Liver (tissue), 9 donors: ENCODE results near the gene CCDC8. TPM values are rescaled to one million over a fixed set of nuclear protein-coding genes. Genes with fewer than 3 reads are reported as not detected.
A peak's percentile ranks its signal among the peaks of the same experiment; 100 is the strongest.

ENCODE experiments used
- DNase-seq: peaks from one replicate; pipeline ENCODE4 v3.0.0-alpha.2; 2017; ENCODE audit warnings: low spot score
- H3K27ac ChIP-seq, 2 donors: one replicate each; pipeline ENCODE4 v1.7.0; 2013; ENCODE audit warnings: inconsistent platforms in 2 of 2, low read length in 2 of 2, control low read depth in 1 of 2, low read depth in 1 of 2, mild to moderate bottlenecking in 1 of 2
- H3K27me3 ChIP-seq, 4 donors: one replicate each; pipeline versions ENCODE4 v1.6.1 to v1.7.0; 2013; ENCODE audit warnings: low read length in 3 of 4, inconsistent platforms in 1 of 4, mild to moderate bottlenecking in 1 of 4, moderate library complexity in 1 of 4; ENCODE audit not compliant: control insufficient read depth in 4 of 4, insufficient read depth in 4 of 4
- H3K36me3 ChIP-seq, 4 donors: one replicate each; pipeline versions ENCODE4 v1.6.1 to v1.7.0; 2013; ENCODE audit warnings: low read length in 3 of 4, mild to moderate bottlenecking in 3 of 4, low read depth in 1 of 4, moderate library complexity in 1 of 4; ENCODE audit not compliant: control insufficient read depth in 4 of 4, insufficient read depth in 3 of 4
- H3K4me1 ChIP-seq, 4 donors: one replicate each; pipeline versions ENCODE4 v1.6.1 to v1.7.0; 2013; ENCODE audit warnings: low read length in 3 of 4, mild to moderate bottlenecking in 3 of 4, moderate library complexity in 1 of 4; ENCODE audit not compliant: control insufficient read depth in 4 of 4, insufficient read depth in 4 of 4
- H3K4me3 ChIP-seq, 3 donors: one replicate each; pipeline versions ENCODE4 v1.6.1 to v1.7.0; 2013; ENCODE audit warnings: low read length in 3 of 3, control low read depth in 1 of 3, low read depth in 1 of 3, mild to moderate bottlenecking in 1 of 3
- H3K9ac ChIP-seq, 2 donors: one replicate each; pipeline ENCODE4 v1.7.0; 2013; ENCODE audit warnings: low read length in 2 of 2, mild to moderate bottlenecking in 2 of 2, moderate library complexity in 2 of 2, control low read depth in 1 of 2, low read depth in 1 of 2
- H3K9me3 ChIP-seq, 4 donors: one replicate each; pipeline versions ENCODE4 v1.6.1 to v1.7.0; 2013; ENCODE audit warnings: low read length in 3 of 4; ENCODE audit not compliant: control insufficient read depth in 4 of 4
- ATF3 ChIP-seq: IDR thresholded peaks from 2 replicates; pipeline ENCODE4 v1.6.1; 2016; ENCODE audit warnings: antibody characterized with exemption
- CTCF ChIP-seq: fragments of 150-350 bp; IDR thresholded peaks from 2 replicates; pipeline ENCODE4 v1.5.1; 2017; ENCODE audit warnings: improper control_type of control experiment, low read depth, low read length; ENCODE audit not compliant: missing input control
- EGR1 ChIP-seq, 2 donors: IDR thresholded peaks; 2 replicates each; pipeline ENCODE4 v1.6.1; 2016 to 2018; ENCODE audit warnings: antibody characterized with exemption in 2 of 2, low read depth in 2 of 2
- FOXA1 ChIP-seq: IDR thresholded peaks from 2 replicates; pipeline ENCODE4 v1.6.1; 2016; ENCODE audit warnings: antibody characterized with exemption
- FOXA2 ChIP-seq: IDR thresholded peaks from 2 replicates; pipeline ENCODE4 v1.6.1; 2016; ENCODE audit warnings: antibody characterized with exemption
- GABPA ChIP-seq, 2 donors: IDR thresholded peaks in 1 of 2; conservative IDR thresholded peaks in 1 of 2; 2 replicates each; pipeline ENCODE4 v1.6.1; 2016; ENCODE audit warnings: antibody characterized with exemption in 2 of 2, mild to moderate bottlenecking in 1 of 2, moderate library complexity in 1 of 2
- HNF4A ChIP-seq, 2 donors: conservative IDR thresholded peaks; 2 replicates each; pipeline ENCODE4 v1.6.1; 2016; ENCODE audit warnings: antibody characterized with exemption in 2 of 2, mild to moderate bottlenecking in 2 of 2
- HNF4G ChIP-seq: IDR thresholded peaks from 2 replicates; pipeline ENCODE4 v1.6.1; 2016; ENCODE audit warnings: antibody characterized with exemption
- JUND ChIP-seq, 2 donors: IDR thresholded peaks; 2 replicates each; pipeline ENCODE4 v1.6.1; 2016; ENCODE audit warnings: antibody characterized with exemption in 2 of 2
- MAX ChIP-seq: IDR thresholded peaks from 2 replicates; pipeline ENCODE4 v1.6.1; 2016; ENCODE audit warnings: antibody characterized with exemption
- NR2F2 ChIP-seq: IDR thresholded peaks from 2 replicates; pipeline ENCODE4 v1.6.1; 2016; ENCODE audit warnings: antibody characterized with exemption
- RAD21 ChIP-seq, 2 donors: IDR thresholded peaks; 2 replicates each; pipeline ENCODE4 v1.6.1; 2016; ENCODE audit warnings: antibody characterized with exemption in 2 of 2, mild to moderate bottlenecking in 2 of 2
- REST ChIP-seq: IDR thresholded peaks from 2 replicates; pipeline ENCODE4 v1.6.1; 2016; ENCODE audit warnings: antibody characterized with exemption, mild to moderate bottlenecking
- RXRA ChIP-seq, 2 donors: IDR thresholded peaks; 2 replicates each; pipeline ENCODE4 v1.6.1; 2017 to 2018; ENCODE audit warnings: antibody characterized with exemption in 2 of 2, mild to moderate bottlenecking in 1 of 2
- SP1 ChIP-seq: IDR thresholded peaks from 2 replicates; pipeline ENCODE4 v1.6.1; 2018; ENCODE audit warnings: antibody characterized with exemption, mild to moderate bottlenecking
- TAF1 ChIP-seq: conservative IDR thresholded peaks from 2 replicates; pipeline ENCODE4 v1.6.1; 2016; ENCODE audit warnings: antibody characterized with exemption, mild to moderate bottlenecking
- YY1 ChIP-seq: IDR thresholded peaks from 2 replicates; pipeline ENCODE4 v1.6.1; 2016; ENCODE audit warnings: antibody characterized with exemption, mild to moderate bottlenecking
- ZBTB33 ChIP-seq: IDR thresholded peaks from 2 replicates; pipeline ENCODE4 v1.6.1; 2016; ENCODE audit warnings: antibody characterized with exemption
- WGBS: extraction: QIAGEN DNeasy Blood & Tissue Kit; methylation state at CpG from one replicate; pipeline ENCODE4 v1.1.7; 2013; 5-methylcytosine and 5-hydroxymethylcytosine counted together
- polyA plus RNA-seq, 2 donors: library from polyadenylated mRNA; stranded (reverse) in 1 of 2; unstranded in 1 of 2; fragments of 200-250 nt in 1 of 2; fragments of >200 nt in 1 of 2; fragmentation: Nextera tagmentation in 1 of 2; extraction: Ambion mirVana in 1 of 2; gene quantifications; one replicate each; pipeline versions ENCODE4 v1.2.1 to v1.2.3, GENCODE V29; 2013 to 2015
- total RNA-seq, 2 donors: library from RNA; depleted of rRNA; stranded (reverse); fragments of >200 nt; gene quantifications; one replicate each; pipeline ENCODE4 v1.2.3, GENCODE V29; 2014
- donor health status: healthy.
- donor health status: healthy.
- donor health status: healthy.
- donor health status: healthy.
- donor health status: healthy.

Gene CCDC8
- total and polyA plus RNA-seq, 4 donors: 0.18 to 5.9 (median 0.62) TPM

GRCh38 chr19:46404753-46405468 is 8.5 kb downstream of the CCDC8 start:
- Histone ChIP-seq H3K27me3 (no peaks in the 10 kb centered on the region), H3K36me3 (no peaks in the 10 kb centered on the region), H3K9ac (peak overlapping the region; percentile 42 to 92), H3K27ac (peak overlapping the region; percentile 91 to 95), H3K4me1 (peaks cover 0 to 20% (median 13%) of the 10 kb centered on the region in 4 donors), H3K9me3 (no peaks in the 10 kb centered on the region), H3K4me3 (peak overlapping the region; percentile 59 to 83 (median 72))
- 21% methylated on average over 41 of the region's 41 CpGs for WGBS
- TF ChIP-seq FOXA2 (no peak), JUND (IDR thresholded peaks at IDR 0.05) (no peak), TAF1 (no peak), MAX (no peak), FOXA1 (no peak), HNF4G (no peak), HNF4A (conservative IDR thresholded peaks at IDR 0.05) (peak; percentile 4 to 6), ZBTB33 (no peak), GABPA (IDR thresholded peaks at IDR 0.05 in 1 of 2, conservative IDR thresholded peaks at IDR 0.05 in 1 of 2) (no peak), RAD21 (IDR thresholded peaks at IDR 0.05) (peak in 1 of 2 donors; percentile 20), NR2F2 (no peak), ATF3 (no peak), REST (no peak), CTCF (peak; percentile 13), YY1 (no peak), RXRA (IDR thresholded peaks at IDR 0.05) (no peak), EGR1 (IDR thresholded peaks at IDR 0.05; ENCODE audit: low read depth in 2 of 2) (no peak), SP1 (no peak)
- no peak for DNase-seq
